ENCODE measurements around the gene EIPR1.

Gene EIPR1

DNA sequence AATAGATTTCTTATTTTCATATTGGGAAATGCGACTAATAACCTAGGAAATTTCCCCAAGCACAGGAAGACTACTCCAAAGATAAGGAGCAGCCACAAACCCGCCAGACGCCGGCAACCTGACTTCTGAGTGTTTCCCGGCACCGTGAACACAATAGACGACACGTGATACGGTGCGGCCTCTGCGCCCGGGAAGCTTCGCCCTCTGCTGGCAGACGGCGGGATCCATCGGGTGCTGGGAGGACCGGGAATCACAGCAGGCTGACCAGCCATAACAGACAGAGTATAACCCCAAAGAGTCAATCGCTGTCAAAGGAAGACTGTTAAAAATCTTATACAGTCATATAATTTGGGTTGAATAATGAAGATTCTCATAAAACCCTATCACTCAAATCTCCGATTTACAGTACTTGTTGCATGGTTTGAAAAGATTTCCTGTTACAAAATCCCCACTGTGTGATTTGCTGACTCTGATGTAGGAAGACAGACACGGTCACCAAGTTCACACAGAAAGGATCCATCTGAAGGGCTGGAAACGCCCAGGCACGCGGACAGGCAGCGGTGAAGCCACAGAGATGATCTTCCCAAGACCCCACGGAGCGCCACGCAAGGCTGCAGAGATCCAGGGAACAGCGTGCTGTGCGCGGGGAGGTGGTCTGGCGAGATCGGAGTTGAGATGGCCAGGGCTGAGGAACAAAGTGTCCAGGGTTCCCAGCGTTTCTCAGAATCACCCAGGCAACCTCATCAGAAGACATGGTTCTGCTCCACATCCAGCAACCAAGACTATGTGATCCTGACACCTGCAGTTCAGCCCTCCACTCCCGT is 73.8 kb downstream of the EIPR1 start:
- peak; percentile 60 for DNase-seq (ENCODE audit: low read depth)

DNA sequence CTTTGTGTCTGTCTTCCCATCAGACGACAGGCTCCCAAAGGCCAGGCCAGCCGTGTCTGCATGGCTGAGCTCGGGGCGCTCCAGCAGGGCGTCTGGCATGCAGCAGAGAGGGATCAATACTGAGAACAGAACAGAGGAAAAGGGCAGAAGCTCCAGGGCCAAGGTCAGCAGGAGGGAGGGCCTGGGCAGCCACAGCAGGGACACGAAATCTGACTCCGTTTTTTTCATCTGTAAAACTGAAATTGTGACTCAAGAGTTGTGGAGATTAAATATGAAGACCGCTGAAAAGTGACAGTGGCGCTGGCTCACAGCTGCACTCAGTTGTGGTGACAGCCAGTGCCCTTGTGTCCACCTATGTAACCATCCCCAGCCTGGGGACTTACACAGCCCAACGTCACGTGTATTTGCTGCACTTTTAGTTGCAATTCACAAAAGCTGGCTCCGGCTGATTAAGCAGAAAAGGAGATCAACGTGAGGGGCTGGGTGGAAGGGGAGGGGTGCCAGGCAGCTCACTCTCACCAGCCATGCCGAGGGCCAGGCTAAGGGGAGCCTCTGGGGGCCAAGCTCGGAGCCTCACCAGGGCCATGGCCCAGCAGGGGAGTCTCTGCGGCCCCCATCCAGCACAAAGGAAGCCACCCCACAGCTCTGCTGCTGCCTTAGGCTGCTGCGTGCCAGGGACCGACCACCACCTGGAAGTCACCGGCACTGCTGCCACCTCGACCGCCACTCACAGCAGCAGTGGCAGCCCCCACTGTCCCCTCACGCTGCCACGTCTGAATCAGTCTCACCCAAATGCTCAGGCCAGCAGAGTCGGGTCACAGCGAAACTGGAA is 74.7 kb downstream of the EIPR1 start:
- DNase-seq (ENCODE audit: low read depth), result no peak

DNA sequence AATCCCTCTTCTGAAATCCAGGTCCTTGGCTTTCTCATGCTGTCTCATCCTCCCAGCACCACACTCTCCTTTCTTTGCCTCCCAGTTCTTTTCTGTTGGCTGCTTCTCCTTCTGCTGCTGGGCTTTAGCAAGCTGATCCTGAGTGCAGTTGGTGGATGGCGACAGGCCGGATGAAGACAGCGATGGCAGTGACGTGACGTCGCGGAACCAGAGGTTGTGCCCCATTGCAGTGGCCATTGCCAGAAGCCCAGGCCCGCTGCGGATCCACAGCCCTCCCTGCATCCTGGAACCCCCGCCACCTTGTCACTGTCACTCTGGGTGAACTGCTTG is 75.2 kb downstream of the EIPR1 start:
- DNase-seq (ENCODE audit: low read depth), result no peak

DNA sequence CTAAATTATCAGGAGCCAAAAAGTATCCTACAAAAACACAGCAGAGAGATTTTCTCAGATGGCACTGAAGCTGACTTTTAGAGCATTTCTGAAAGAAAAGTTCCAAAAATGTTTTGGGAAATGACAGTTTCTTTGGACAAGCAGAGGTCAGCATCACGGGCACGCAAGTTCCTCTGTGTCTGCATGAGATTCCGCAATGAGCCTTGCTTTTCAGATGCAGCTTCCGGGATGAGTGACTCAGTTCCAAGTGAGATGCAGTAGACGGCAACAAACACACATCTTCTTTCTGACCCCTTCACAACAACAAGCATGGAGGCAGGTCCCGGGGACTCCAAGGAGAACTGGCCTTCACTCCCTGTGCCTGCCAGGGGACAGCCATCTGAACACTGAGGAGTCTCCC is 76.6 kb downstream of the EIPR1 start:
- DNase-seq (ENCODE audit: low read depth), result no peak

DNA sequence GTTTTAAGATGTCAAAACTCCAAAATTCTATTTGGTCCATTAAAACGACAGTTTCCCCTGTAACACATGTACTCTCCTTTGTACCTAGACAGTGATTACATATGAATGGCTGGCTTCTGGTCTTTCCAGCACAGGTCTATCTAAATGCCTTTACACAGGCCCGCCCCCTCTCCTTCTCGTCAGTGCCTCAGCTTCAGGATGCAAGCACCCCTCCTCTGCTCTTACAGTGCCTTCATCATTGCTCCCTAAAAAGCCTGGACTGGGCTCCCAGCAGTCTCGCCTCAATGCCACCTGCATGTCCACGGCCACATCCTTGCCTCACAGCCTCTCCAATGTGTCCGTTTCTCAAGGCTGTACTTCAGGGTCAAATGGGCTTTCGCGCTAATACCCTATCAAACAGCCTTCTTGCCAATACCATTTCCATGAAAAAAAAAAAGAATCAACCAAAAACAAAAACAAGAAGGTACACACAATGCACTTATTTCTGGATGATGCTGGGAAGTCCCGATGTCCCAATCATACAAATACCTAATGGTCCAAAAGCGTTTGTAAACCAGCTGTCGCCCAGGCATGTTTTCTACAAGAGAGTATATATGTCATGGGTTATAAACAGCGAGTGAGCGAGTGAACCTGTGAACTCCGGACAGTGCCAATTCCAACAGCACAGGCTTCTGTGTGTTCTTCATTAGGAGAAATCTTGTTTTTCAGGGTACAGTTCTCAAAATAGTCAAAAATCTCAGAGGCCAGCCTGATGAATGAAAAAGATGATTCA is 77.2 kb downstream of the EIPR1 start:
- DNase-seq (ENCODE audit: low read depth), result no peak

DNA sequence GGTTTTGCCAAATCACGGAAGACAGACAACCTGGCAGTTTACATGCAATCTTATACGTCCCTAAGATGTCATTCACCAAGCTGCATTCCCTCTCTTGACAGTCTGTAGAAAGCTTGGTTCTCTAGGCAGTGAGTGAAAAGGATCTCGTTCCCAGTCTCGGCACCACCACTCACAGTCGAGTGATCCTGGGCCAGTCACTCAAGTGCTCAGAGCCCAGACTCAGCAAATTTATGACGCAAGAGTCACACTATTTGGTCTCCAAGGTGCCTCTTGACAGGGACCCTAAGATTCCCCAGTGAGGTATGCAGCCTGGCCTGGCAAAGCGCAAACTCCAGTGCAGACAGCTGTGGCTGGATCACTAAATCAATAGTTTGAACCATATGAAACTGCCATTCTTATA is 77.9 kb downstream of the EIPR1 start:
- DNase-seq (ENCODE audit: low read depth), result no peak

DNA sequence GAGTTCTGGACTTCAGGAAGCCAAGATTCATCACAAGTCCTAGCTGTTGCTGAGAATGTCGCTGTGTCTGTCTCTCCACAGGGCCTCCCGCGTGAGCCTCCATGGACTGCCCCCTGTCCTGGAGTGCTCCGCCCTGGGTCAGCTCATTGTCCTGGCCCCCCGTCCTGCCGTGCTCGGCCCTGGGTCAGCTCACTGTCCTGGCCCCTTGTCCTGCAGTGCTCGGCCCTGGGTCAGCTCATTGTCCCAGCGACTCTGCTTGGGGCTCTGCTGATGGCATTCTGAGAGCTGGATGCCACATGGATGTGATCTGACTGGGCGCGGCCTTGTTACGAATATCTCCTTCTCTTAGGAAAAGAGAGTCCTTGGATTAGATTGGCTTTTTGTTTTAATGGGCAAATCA is 78.5 kb downstream of the EIPR1 start:
- DNase-seq (ENCODE audit: low read depth), result no peak

DNA sequence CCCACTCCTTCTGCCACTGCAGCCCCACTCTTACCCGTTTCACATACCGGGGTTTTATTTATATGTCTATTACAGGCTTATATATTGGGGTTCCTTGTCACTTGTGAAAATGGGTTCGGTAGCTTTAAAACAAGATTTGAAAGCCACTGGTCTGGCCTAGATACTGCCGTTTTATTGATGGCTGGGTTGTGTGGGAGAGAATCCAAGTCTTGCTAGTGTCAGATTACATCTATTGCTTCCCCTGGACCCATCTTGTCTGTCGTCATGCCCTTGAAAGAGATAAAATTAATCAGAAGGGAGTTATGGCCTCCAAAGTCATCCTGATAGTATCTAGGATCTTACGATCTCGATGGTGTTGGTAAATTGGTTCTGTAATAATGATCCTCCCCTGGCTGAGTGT is 79.4 kb downstream of the EIPR1 start:
- DNase-seq (ENCODE audit: low read depth), result no peak

DNA sequence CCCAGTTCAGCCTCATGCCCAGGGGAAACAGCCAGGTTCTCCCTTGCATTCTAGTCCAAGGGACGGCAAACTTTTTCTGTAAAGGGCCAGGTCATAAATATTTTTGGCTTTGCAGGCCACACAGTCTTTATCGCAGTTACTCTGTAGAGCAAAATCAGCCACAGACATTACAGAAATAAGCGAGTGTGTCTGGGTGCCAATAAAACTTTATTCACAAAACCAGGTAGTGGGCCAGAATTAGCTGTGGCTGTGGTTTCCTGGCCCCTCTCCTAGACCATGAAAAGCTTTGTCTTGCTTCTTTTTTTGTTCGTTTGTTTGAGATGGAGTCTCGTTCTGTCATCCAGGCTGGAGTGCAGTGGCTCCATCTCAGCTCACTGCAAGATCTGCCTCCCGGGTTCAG is 80.1 kb downstream of the EIPR1 start:
- no peak for DNase-seq (ENCODE audit: low read depth)

DNA sequence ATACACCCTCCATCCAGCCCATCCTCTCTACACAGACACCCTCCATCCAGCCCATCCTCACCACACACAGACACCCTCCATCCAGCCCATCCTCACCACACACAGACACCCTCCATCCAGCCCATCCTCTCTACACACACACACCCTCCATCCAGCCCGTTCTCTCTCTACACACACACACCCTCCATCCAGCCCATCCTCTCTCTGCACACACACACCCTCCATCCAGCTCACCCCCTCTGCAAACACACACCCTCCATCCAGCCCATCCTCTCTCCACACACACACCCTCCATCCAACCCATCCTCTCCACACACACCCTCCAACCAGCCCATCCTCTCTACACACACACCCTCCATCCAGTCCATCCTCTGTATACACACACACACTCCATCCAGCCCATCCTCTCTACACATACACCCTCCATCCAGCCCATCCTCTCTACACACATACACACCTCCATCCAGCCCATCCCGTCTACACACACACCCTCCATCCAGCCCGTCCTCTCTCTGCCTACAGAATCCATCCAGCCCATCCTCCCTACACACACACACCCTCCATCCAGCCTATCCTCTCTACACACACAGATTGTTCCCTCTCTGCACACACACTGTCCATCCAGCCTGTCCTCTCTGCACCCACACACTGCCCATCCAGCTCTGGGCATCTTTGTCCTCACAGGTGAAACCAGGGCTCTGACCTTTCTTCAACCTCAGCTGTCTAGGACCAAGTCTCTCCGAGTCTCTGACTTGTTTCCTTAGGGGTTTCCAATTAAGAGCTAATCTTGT is 81.2 kb downstream of the EIPR1 start:
- DNase-seq (ENCODE audit: low read depth), result no peak

DNA sequence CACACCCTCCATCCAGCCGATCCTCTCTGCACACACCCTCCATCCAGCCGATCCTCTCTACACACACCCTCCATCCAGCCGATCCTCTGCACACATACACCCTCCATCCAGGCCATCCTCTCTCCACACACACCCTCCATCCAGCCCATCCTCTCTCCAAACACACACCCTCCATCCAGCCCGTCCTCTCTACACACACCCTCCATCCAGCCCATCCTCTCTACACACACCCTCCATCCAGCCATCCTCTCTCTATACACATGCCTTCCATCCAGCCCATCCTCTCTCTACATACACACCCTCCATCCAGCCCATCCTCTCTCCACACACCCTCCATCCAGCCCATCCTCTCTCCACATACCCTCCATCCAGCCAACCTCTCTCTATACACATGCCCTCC is 83.1 kb downstream of the EIPR1 start:
- DNase-seq (ENCODE audit: low read depth), result no peak

DNA sequence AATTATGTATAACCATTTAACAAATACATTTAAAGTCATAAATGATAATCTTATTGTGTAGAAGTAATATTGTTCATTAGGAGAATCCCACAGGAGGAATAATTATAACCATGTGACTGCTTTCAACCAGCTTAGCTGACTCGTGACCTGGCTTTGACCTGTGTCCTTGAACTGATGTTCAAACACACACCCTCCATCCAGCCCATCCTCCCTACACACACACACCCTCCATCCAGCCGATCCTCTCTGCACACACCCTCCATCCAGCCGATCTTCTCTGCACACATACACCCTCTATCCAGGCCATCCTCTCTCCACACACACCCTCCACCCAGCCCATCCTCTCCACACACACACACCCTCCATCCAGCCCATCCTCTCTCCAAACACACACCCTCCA is 83.5 kb downstream of the EIPR1 start:
- DNase-seq (ENCODE audit: low read depth), result no peak

DNA sequence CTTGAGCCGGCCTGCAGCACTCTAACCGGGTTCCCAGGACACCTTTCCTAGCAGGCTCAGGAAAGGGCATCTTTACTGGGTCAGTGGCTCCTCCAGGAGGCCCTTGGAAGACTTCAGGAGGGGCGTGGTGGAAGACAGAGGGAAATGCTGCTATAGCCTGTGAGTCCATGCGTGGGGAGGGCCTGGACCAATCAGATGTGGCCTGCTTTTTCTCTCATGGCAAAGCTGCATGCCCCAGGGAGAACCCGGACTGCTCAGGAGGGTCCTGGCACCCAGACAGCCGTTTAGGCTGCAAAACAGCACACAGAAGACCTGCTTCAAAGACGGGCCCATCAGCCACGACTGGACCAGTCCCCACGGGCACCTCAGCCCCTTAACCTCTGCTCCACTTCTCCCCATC is 84.4 kb downstream of the EIPR1 start:
- DNase-seq (ENCODE audit: low read depth), result no peak

DNA sequence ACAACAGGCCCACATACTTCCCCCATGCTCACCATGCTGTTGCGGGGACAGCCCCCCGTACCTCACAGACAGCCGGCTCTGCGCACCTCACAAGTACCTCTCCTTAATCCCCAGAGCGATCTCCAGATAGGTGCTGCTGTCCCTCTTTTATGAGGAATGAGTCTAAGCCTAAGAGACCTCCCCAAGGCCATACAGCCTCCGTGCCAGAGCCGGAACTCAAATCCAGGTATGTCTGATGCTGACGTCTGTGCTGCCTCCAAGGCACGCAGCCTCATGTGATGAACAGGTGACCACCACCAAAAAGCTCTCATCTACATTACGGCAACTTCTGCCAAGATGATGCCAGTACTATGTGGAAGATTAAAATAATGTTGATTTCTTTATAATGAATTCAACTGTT is 85.2 kb downstream of the EIPR1 start:
- DNase-seq (ENCODE audit: low read depth), result no peak

DNA sequence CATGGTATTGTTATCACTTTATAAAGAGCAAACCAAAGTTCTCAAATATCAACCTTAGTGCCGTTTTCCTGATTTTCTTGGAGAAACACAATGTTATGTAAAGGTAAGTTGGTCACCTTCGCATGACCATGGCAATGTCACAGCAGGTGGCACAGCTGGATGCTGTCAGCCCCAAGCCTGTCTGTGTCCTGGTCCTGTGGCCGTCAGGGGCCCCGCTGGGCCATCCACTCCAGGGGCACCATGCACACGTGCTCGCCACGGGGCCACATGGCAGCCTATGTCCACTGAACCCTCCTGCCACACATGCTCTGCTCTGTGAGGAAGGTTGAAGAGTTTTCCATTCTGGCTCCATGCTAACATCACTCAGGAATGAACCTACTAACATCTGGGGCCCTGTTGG is 85.9 kb downstream of the EIPR1 start:
- no peak for DNase-seq (ENCODE audit: low read depth)

DNA sequence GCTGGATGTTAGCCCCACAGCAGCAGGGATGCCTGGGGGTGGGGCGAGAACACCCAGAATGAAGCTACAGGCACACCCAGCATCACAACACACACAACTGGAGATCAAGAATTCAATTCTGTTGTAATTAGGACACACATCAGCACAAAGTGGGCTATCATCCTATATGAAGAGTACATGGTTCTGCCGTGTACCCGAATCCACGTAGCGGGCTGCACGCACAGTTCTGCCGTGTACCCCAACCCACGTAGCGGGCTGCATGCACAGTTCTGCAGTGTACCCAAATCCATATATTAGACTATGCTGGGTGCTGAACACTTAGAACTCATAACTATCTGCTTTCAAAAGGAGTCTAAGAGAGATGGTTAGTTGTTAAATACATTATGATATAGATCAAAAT is 86.5 kb downstream of the EIPR1 start:
- DNase-seq (ENCODE audit: low read depth), result no peak

DNA sequence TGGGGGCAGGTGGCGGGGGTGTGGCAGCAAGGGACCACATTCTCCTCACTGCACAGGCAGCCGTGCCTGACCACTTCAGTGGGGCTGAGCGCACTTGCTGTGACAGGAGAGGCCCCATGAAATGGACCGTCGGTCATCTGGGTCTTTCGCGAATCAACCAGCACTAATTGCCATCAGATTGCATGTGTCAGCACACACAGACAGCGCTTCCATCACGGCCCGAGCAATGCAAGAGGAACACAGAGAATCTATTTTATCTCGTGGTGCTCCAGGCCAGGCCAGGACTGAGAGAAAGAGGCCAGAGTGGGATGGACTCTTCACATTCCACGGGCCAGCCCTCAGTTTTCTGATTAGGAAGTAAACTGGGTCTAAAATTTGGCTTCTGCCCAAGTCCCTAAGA is 87.0 kb downstream of the EIPR1 start:
- no peak for DNase-seq (ENCODE audit: low read depth)

DNA sequence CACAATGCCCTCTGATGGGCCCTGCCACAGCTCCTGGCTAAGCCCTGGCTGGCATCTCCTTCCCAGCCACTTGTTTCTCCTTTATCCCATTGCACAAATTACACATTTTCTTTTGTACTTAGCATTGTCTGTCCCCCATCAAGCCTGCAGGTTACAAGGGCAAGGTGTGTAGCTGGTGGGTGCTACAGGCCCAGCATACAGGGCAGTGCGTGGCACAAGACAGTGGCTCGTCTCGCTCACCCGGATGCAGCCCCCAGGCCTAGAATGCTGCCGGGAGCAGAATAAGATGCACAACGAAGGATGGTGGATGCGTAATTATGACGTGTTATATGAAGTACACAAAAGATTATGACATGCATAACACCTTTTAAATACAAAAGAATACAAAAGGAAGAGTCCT is 87.6 kb downstream of the EIPR1 start:
- DNase-seq (ENCODE audit: low read depth), result no peak

DNA sequence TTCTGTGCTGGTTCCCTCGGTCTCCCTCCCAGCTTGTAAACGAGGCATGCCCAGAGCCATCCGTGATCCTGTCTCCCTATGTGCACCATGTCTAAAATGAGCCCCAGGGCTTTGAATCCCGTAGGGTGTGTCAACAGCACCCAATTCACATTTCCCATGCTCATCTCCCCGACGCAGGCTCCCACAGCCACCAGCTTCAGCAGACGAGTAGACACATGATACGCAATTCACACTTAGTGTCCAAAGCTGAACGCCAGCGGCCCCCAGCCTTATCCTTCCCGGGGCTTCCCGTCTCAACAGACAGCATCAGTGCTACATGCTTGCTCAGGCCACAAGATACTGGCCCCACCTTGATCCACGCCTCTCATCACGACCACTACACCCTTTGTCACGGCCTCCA is 88.1 kb downstream of the EIPR1 start:
- no peak for DNase-seq (ENCODE audit: low read depth)

DNA sequence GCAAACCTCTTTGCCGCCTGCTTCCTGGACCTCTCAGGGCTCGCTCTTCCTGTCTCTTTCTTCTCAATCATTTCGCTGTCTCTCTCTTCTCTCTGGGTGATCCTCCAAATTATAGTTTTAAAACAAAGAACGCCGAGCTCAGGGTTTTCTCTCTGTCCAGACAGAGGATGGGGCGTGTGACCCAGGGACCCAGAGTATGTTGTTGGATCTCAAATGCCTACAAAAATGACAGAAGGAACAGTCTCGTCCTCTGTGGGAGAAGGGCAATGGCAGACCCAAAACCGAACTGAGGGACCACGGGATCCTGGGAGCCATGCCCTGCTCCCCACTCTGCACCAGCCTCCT is 88.5 kb downstream of the EIPR1 start:
- DNase-seq (ENCODE audit: low read depth), result no peak

DNA sequence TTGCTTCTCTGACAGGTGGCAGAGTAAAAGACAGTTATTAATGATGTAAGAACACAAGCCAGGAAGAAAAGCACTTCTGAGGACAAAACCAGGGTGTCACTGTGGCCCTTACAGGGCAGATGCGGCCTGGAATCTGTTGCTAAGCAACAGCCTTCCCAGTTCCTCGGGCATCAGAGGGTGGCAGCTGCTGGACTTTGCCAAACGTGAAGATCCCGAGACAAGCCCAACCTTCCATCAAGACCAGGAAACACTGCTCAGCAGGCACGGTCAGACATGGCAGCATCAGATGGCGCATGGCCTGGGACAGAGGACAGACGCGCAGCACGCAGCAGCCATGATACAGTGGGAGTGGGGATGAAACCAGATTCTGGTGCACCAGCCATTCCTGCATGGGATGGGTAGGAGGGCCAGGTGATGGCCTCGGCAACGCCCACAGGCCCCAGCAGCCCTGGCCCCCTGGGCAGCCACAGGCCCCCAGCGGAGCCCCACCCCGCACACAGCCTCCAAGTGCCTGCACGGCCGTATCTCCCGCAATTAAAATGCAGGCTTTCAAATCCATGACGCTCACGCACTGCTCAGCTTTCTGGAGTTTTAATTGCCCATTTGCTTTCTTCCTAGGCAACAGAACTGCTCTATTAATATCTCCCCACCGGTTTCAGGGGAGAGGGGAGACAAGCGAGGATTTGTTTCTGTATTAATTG is 89.0 kb downstream of the EIPR1 start:
- DNase-seq (ENCODE audit: low read depth), result no peak

DNA sequence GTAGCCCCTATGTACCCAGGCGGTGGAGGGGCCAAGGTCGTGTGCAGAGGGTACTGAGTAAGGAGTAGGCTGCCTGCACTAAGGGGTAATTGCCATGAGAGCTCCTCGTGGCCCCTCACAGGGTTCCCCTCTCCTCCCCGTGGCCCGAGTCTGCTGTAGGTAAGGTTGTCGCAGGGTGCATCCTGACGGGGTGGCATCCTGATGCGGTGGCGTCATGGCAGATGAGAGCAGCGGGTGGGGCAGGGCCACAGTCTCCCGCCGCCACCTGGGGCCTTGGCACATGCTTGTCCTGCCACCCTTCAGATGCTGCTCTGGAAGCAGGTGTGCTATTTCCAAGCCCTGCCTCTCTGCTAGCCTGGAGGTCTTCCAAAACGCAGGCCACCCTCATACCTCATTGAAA is 89.7 kb downstream of the EIPR1 start:
- DNase-seq (ENCODE audit: low read depth), result no peak
